ENCODE results near the gene ADI1.

GRCh38 chr2:3453190-3453999, 65.9 kb downstream of the ADI1 start:
- TF ChIP-seq POLR2AphosphoS5 (IDR thresholded peaks at IDR 0.05) (no peak), CTCF (IDR thresholded peaks at IDR 0.05) (no peak)

All from gastroesophageal sphincter (tissue), 3 donors.